HepG2 (cell line): ENCODE results near the gene RIPPLY1. TPM values are rescaled to one million over a fixed set of nuclear protein-coding genes. Genes with fewer than 3 reads are reported as not detected.

Experiments used
- ATAC-seq: fragments of 200-7000 bp; cut with Tn5 transposase; 3 replicates; pipeline ENCODE4 v1.9.1; 2020; ENCODE audit warnings: mild to moderate bottlenecking, moderate library complexity
- BruUV-seq: library from RNA; stranded (reverse); fragments of 400-500 nt; replicated peaks from 2 replicates; lab custom pipeline; 2021; lab: Mats Ljungman, UMichigan
- CTCF ChIA-PET: fragments of 300-600 bp; formaldehyde crosslinking; extraction: SDS; loops from one replicate; lab custom pipeline; 2021; ENCODE audit warnings: low total read pairs, inconsistent platforms, low intra/inter-chr PET ratio; lab: Yijun Ruan, JAX
- POLR2A ChIA-PET: fragments of 350-600 bp; sonication (Branson Sonifier 250); formaldehyde crosslinking; loops from one replicate; lab custom pipeline; 2020; ENCODE audit warnings: antibody characterized with exemption, inconsistent platforms; lab: Yijun Ruan, JAX
- DNase-seq: peaks from one replicate; pipeline ENCODE4 v3.0.0-alpha.2; 2015; ENCODE audit warnings: low spot score
- FAIRE-seq: peaks from 3 replicates; lab custom pipeline; 2011; peaks lifted over from hg19 to GRCh38; lab: Jason Lieb, UNC
- H2AFZ ChIP-seq: one replicate; pipeline ENCODE4 v1.6.1; 2011; ENCODE audit warnings: low read length, inconsistent platforms
- H3K27ac ChIP-seq: fragments of 300-600 bp; 3 replicates; pipeline ENCODE4 v1.8.0; 2011; ENCODE audit warnings: mixed run types, mild to moderate bottlenecking, mixed read lengths, low read length, inconsistent platforms; ENCODE audit not compliant: insufficient read depth; ENCODE audit errors: extremely low read length
- H3K27me3 ChIP-seq, 2 experiments: fragments of 200-600 bp in 1 of 2; 2 replicates in 1 of 2; 3 replicates in 1 of 2; pipeline versions ENCODE4 v1.6.0 to v1.8.0; 2011; ENCODE audit warnings: low read length in 2 of 2, mild to moderate bottlenecking in 2 of 2, moderate library complexity in 2 of 2, inconsistent platforms in 1 of 2; ENCODE audit not compliant: insufficient read depth in 2 of 2, control insufficient read depth in 1 of 2
- H3K36me3 ChIP-seq, 2 experiments: fragments of 200-600 bp in 1 of 2; replicated peaks in 1 of 2; 2 replicates in 1 of 2; 3 replicates in 1 of 2; pipeline versions ENCODE4 v1.5.1 to v1.8.0; 2011; ENCODE audit warnings: low read length in 2 of 2, inconsistent platforms in 1 of 2; ENCODE audit not compliant: insufficient read depth in 2 of 2, control insufficient read depth in 1 of 2
- H3K4me1 ChIP-seq: 2 replicates; pipeline ENCODE4 v1.5.1; 2012; ENCODE audit warnings: low read length, inconsistent platforms; ENCODE audit not compliant: insufficient read depth
- H3K4me2 ChIP-seq: 2 replicates; pipeline ENCODE4 v1.6.0; 2011; ENCODE audit warnings: low read depth, low read length, inconsistent platforms
- H3K4me3 ChIP-seq, 3 experiments: fragments of 200-600 bp in 1 of 3; sonication (generic), shearing (Covaris generic) in 1 of 3; replicated peaks in 1 of 3; 2 replicates each; pipeline ENCODE4 v1.5.1; 2011 to 2016; ENCODE audit warnings: low read length in 3 of 3, inconsistent platforms in 2 of 3, low read depth in 2 of 3, mild to moderate bottlenecking in 2 of 3, control low read depth in 1 of 3, mixed read lengths in 1 of 3; ENCODE audit not compliant: insufficient read depth in 1 of 3
- H3K79me2 ChIP-seq: one replicate; pipeline ENCODE4 v1.6.1; 2011; ENCODE audit warnings: low read length, inconsistent platforms; ENCODE audit not compliant: insufficient read depth
- H3K9ac ChIP-seq: 2 replicates; pipeline ENCODE4 v1.6.0; 2011; ENCODE audit warnings: mild to moderate bottlenecking, low read depth, low read length, inconsistent platforms; ENCODE audit not compliant: insufficient read depth
- H3K9me3 ChIP-seq: 2 replicates; pipeline ENCODE4 v1.5.1; 2012; ENCODE audit warnings: mild to moderate bottlenecking, low read length
- H4K20me1 ChIP-seq: 2 replicates; pipeline ENCODE4 v1.6.0; 2011; ENCODE audit warnings: inconsistent platforms, mild to moderate bottlenecking, low read length, moderate library complexity; ENCODE audit not compliant: insufficient read depth
- AGO2 ChIP-seq: fragments of 200-400 bp; formaldehyde crosslinking; optimal IDR thresholded peaks from 2 replicates; pipeline ENCODE3; 2017; ENCODE audit warnings: mild to moderate bottlenecking, low read depth, low read length, moderate library complexity
- ARID3A ChIP-seq: IDR thresholded peaks from 2 replicates; pipeline ENCODE4 v1.6.1; 2012; ENCODE audit warnings: low read depth, low read length, improper control_type of control experiment
- CBX5 ChIP-seq: sonication (generic); formaldehyde crosslinking; IDR thresholded peaks from 2 replicates; pipeline ENCODE4 v1.4.0; 2020; ENCODE audit warnings: missing genetic modification reagents, borderline replicate concordance
- E2F1 ChIP-seq: sonication (generic); formaldehyde crosslinking; IDR thresholded peaks from 2 replicates; pipeline ENCODE4 v1.5.0; 2020; ENCODE audit warnings: missing genetic modification reagents
- HNRNPUL1 ChIP-seq: fragments of 200-400 bp; formaldehyde crosslinking; IDR thresholded peaks from 2 replicates; pipeline ENCODE4 v1.6.1; 2017; ENCODE audit warnings: low read depth, mild to moderate bottlenecking, low read length, moderate library complexity
- MED8 ChIP-seq: sonication (generic); formaldehyde crosslinking; IDR thresholded peaks from 2 replicates; pipeline ENCODE4 v1.8.1; 2023; ENCODE audit warnings: mild to moderate bottlenecking, missing genetic modification reagents; ENCODE audit not compliant: insufficient replicate concordance
- PLRG1 ChIP-seq: fragments of 450-650 bp; conservative IDR thresholded peaks from 2 replicates; pipeline ENCODE4 v1.6.1; 2016
- REL ChIP-seq: sonication (generic); formaldehyde crosslinking; conservative IDR thresholded peaks from 2 replicates; pipeline ENCODE4 v1.8.0; 2022; ENCODE audit warnings: mild to moderate bottlenecking, missing genetic modification reagents, moderate library complexity
- ZNF280D ChIP-seq: sonication (generic); formaldehyde crosslinking; IDR thresholded peaks from 2 replicates; pipeline ENCODE4 v1.5.1; 2020; ENCODE audit warnings: mild to moderate bottlenecking, missing genetic modification reagents
- ZNF3 ChIP-seq: IDR thresholded peaks from 2 replicates; pipeline ENCODE4 v1.7.0; 2017; ENCODE audit warnings: inconsistent platforms
- ZNF510 ChIP-seq: sonication (generic); formaldehyde crosslinking; IDR thresholded peaks from 2 replicates; pipeline ENCODE4 v1.4.0; 2020; ENCODE audit warnings: low read depth, mild to moderate bottlenecking, missing genetic modification reagents
- WGBS: methylation state at CpG from one replicate; pipeline ENCODE4 v1.1.6; 2017; ENCODE audit warnings: low lambda C conversion rate; 5-methylcytosine and 5-hydroxymethylcytosine counted together
- in situ Hi-C: cut with HindIII; loops from 2 replicates; pipeline ENCODE4 v1.10.0; 2017; ENCODE audit warnings: low pct_unique_long_range_greater_than_20kb; ENCODE audit not compliant: extremely low pct_ligation_motif_present
- intact Hi-C: fragments of 100-400 bp; cut with micrococcal nuclease; formaldehyde crosslinking; loops from one replicate; pipeline ENCODE4 v1.10.0; 2022; ENCODE audit not compliant: unreplicated experiment
- polyA plus RNA-seq, 8 experiments: library from polyadenylated mRNA; depleted of rRNA in 3 of 8; stranded (reverse) in 7 of 8; unstranded in 1 of 8; fragments of >200 nt; fragmentation: Illumina TruSeq in 4 of 8; extraction: Trizol in 4 of 8; gene quantifications; 2 replicates each; pipeline versions ENCODE4 v1.2.1 to v1.2.3, GENCODE V29; 2011 to 2016; ENCODE audit warnings: low read depth in 4 of 8, missing spikeins in 1 of 8, mixed read lengths in 1 of 8; ENCODE audit not compliant: insufficient read depth in 1 of 8
- total RNA-seq, 5 experiments: library from RNA; depleted of rRNA; stranded (reverse); fragments of >200 nt; fragmentation: Illumina TruSeq; extraction: Trizol; gene quantifications; 2 replicates each; pipeline ENCODE4 v1.2.3, GENCODE V29; 2016; ENCODE audit warnings: low read depth in 1 of 5

The RIPPLY1 gene
- total and polyA plus RNA-seq, 2 of the 13 experiments (the other 11 are each of a cell fraction or from before 2014, with no cell fraction given): 0.41 to 0.49 TPM

GRCh38 chrX:106927023-106927422 lies 23.9 kb upstream of the RIPPLY1 start:
- Histone ChIP-seq H3K9ac (no peak overlapping the region), H4K20me1 (no peaks in the 10 kb centered on the region), H3K4me3 (no peak overlapping the region), H3K4me2 (no peak overlapping the region), H2AFZ (no peak overlapping the region), H3K79me2 (no peaks in the 10 kb centered on the region), H3K4me1 (peaks cover 42% of the 10 kb centered on the region), H3K9me3 (no peaks in the 10 kb centered on the region), H3K36me3 (no peaks in the 10 kb centered on the region), H3K27ac (no peak overlapping the region), H3K27me3 (no peaks in the 10 kb centered on the region)
- ChIA-PET CTCF (no interaction called here), POLR2A (interaction anchor here (1.0 kb wide), 1 partner anchor 26 kb away, joined by 7 read pairs; no protein-coding TSS in a partner anchor)
- in situ Hi-C loops (no loop called here), intact Hi-C loops (no loop called here)
- DNase-seq (no peak), FAIRE-seq (no peak), ATAC-seq (no peak)
- TF ChIP-seq ZNF3 (CRISPR knock-in tag) (no peak), REL (CRISPR knock-in tag) (no peak), ZNF280D (no peak), CBX5 (CRISPR knock-in tag) (no peak), HNRNPUL1 (no peak), AGO2 (no peak), E2F1 (no peak), ARID3A (no peak), ZNF510 (CRISPR knock-in tag) (no peak), MED8 (CRISPR knock-in tag) (no peak), PLRG1 (no peak)
- whole genome bisulfite sequencing: 86% methylated on average over 3 of the region's 3 CpGs
- BruUV-seq: no TSS peak
